GM18511 (cell line): ENCODE data around the gene HAUS3.

Experiments
- ATAC-seq: cut with Tn5 transposase; IDR thresholded peaks from one replicate; pipeline ENCODE4 v1.9.1; 2021; ENCODE audit warnings: mild to moderate bottlenecking, moderate library complexity; ENCODE audit not compliant: unreplicated experiment

HAUS3 gene

GRCh38 chr4:2241410-2242353 is at the start of gene HAUS3, which contains the start of gene POLN:
Gene HAUS3, minus strand, starts transcription at chr4:2242121. Its CDS starts 1,175 bp downstream, at chr4:2240946.
Gene POLN, minus strand, starts transcription at chr4:2242121. Its CDS starts 12,890 bp downstream, at chr4:2229231.
- ATAC-seq = peak; percentile 88

GRCh38 chr4:2290974-2291704 is 49.2 kb upstream of the HAUS3 start:
- no peak for ATAC-seq

GRCh38 chr4:2290488-2290887 is 48.6 kb upstream of the HAUS3 start:
- ATAC-seq = no peak

- ATAC-seq = no peak
Observed at GRCh38 chr4:2289955-2290333, 48.0 kb upstream of the HAUS3 start.

- ATAC-seq = no peak
Observed at GRCh38 chr4:2289311-2289954, 47.5 kb upstream of the HAUS3 start.

- ATAC-seq = no peak
Observed at GRCh38 chr4:2288051-2288541, 46.2 kb upstream of the HAUS3 start.

GRCh38 chr4:2287594-2287915 is 45.6 kb upstream of the HAUS3 start:
- no peak for ATAC-seq

GRCh38 chr4:2286904-2287593 is 45.1 kb upstream of the HAUS3 start:
- ATAC-seq = no peak

GRCh38 chr4:2285613-2286381 is 43.9 kb upstream of the HAUS3 start:
- no peak for ATAC-seq

GRCh38 chr4:2284934-2285612 is 43.2 kb upstream of the HAUS3 start:
- ATAC-seq = no peak

GRCh38 chr4:2284161-2284933 is 42.4 kb upstream of the HAUS3 start:
- no peak for ATAC-seq

GRCh38 chr4:2283199-2283711 is 41.3 kb upstream of the HAUS3 start:
- no peak for ATAC-seq

GRCh38 chr4:2281575-2282343 is 39.8 kb upstream of the HAUS3 start:
- peak; percentile 80 for ATAC-seq

GRCh38 chr4:2280531-2281300 is 38.8 kb upstream of the HAUS3 start:
- ATAC-seq = no peak

GRCh38 chr4:2277956-2278355 is 36.0 kb upstream of the HAUS3 start:
- ATAC-seq = no peak

- no peak for ATAC-seq
Observed at GRCh38 chr4:2276581-2277325, 34.8 kb upstream of the HAUS3 start.
